ENCODE data around the gene AHCYL2.

- TF ChIP-seq EZH2phosphoT487 (IDR thresholded peaks at IDR 0.05) (no peak), CTCF (IDR thresholded peaks at IDR 0.05) (no peak), EZH2 (IDR thresholded peaks at IDR 0.05) (no peak)
Observed at GRCh38 chr7:129273936-129274335, 49.1 kb downstream of the AHCYL2 start.
